Mucosa of rectum (tissue), 2 donors: ENCODE measurements around the gene KCNK1.

Experiments
- H3K27ac ChIP-seq, 2 donors: one replicate each; pipeline ENCODE4 v1.7.0; 2013; ENCODE audit warnings: inconsistent platforms in 2 of 2, low read depth in 2 of 2, low read length in 2 of 2
- H3K27me3 ChIP-seq, 2 donors: one replicate each; pipeline ENCODE4 v1.7.0; 2013; ENCODE audit warnings: low read length in 2 of 2; ENCODE audit not compliant: control insufficient read depth in 2 of 2, insufficient read depth in 2 of 2
- H3K36me3 ChIP-seq, 2 donors: one replicate each; pipeline ENCODE4 v1.7.0; 2013; ENCODE audit warnings: low read length in 2 of 2; ENCODE audit not compliant: control insufficient read depth in 2 of 2, insufficient read depth in 2 of 2
- H3K4me1 ChIP-seq, 2 donors: one replicate each; pipeline ENCODE4 v1.7.0; 2013; ENCODE audit warnings: low read length in 2 of 2, mild to moderate bottlenecking in 1 of 2; ENCODE audit not compliant: control insufficient read depth in 2 of 2, insufficient read depth in 2 of 2
- H3K4me3 ChIP-seq, 2 donors: one replicate each; pipeline ENCODE4 v1.7.0; 2013; ENCODE audit warnings: low read length in 2 of 2
- H3K9ac ChIP-seq, 2 donors: one replicate each; pipeline ENCODE4 v1.7.0; 2013; ENCODE audit warnings: low read length in 2 of 2, low read depth in 1 of 2, mild to moderate bottlenecking in 1 of 2
- H3K9me3 ChIP-seq, 2 donors: one replicate each; pipeline ENCODE4 v1.7.0; 2013; ENCODE audit warnings: low read length in 2 of 2; ENCODE audit not compliant: control insufficient read depth in 2 of 2
- donor health status: healthy.
- donor health status: Normal muscosa, but diverticular disease.

KCNK1 gene

DNA sequence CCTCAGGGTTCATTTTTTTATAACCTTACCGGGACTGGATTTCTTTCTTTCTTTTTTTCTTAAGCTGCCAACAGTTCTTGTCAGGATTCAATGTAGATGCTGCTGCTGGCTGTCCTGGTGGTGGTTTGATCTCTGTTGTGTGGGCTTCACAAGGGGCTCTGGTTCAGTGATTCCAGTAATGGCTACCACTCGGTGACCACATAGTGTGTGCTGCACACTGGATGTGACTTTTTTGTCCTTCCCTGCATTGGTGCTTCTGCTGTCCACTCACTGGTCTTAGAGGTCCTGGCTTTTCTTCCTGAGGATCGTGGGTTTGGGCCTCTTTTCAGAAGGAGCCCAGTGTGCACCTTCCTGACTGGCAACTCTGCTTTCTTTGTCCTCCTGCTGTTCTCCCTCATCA is 18.5 kb downstream of the KCNK1 start:
- no peak overlapping the region for H3K9ac ChIP-seq
- H3K27ac ChIP-seq = no peak overlapping the region
- H3K4me3 ChIP-seq = no peak overlapping the region
- peaks cover 6 to 7% of the 10 kb centered on the region in 2 donors for H3K36me3 ChIP-seq
- no peaks in the 10 kb centered on the region for H3K4me1 ChIP-seq
- no peaks in the 10 kb centered on the region for H3K27me3 ChIP-seq
- H3K9me3 ChIP-seq = no peaks in the 10 kb centered on the region

- H3K9ac ChIP-seq = no peak overlapping the region
- H3K9me3 ChIP-seq = no peaks in the 10 kb centered on the region
- H3K36me3 ChIP-seq = peaks cover 4 to 6% of the 10 kb centered on the region in 2 donors
Measured at GRCh38 chr1:233635765-233636502, 22.0 kb downstream of the KCNK1 start.

DNA sequence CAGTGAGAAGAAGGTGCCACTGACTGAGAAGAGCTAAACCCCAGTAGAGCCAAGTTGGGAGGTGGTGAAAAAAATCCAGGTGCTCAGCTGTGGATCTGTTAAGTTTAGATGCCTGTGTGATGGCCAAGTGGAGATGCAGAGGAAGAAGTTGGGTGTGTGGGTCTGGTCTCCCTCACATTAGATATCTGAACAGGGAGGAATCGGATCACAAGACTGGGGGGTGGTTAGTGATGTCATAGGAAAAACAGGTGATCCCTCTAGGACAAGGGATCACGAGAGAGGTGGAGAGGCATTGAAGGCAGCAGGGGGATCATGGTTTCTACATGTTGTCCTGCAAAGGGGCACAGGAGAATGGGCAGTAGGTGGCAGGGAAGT is 22.6 kb downstream of the KCNK1 start:
- H3K4me1 ChIP-seq = no peaks in the 10 kb centered on the region
- no peaks in the 10 kb centered on the region for H3K9me3 ChIP-seq
- H3K4me3 ChIP-seq = no peak overlapping the region
- no peak overlapping the region for H3K9ac ChIP-seq
- H3K27ac ChIP-seq = no peak overlapping the region
- peaks cover 0 to 4% of the 10 kb centered on the region in 2 donors for H3K36me3 ChIP-seq
- no peaks in the 10 kb centered on the region for H3K27me3 ChIP-seq

More at GRCh38 chr1:233635765-233636502, 22.0 kb downstream of the KCNK1 start:
- Histone ChIP-seq H3K4me1 (no peaks in the 10 kb centered on the region), H3K27ac (no peak overlapping the region), H3K27me3 (no peaks in the 10 kb centered on the region), H3K4me3 (no peak overlapping the region)

- Histone ChIP-seq H3K4me3 (no peak overlapping the region), H3K27me3 (no peaks in the 10 kb centered on the region), H3K27ac (no peak overlapping the region), H3K36me3 (peaks cover 0 to 2% of the 10 kb centered on the region in 2 donors), H3K9ac (no peak overlapping the region), H3K9me3 (no peaks in the 10 kb centered on the region), H3K4me1 (no peaks in the 10 kb centered on the region)
Measured at GRCh38 chr1:233638513-233638912, 24.6 kb downstream of the KCNK1 start.

DNA sequence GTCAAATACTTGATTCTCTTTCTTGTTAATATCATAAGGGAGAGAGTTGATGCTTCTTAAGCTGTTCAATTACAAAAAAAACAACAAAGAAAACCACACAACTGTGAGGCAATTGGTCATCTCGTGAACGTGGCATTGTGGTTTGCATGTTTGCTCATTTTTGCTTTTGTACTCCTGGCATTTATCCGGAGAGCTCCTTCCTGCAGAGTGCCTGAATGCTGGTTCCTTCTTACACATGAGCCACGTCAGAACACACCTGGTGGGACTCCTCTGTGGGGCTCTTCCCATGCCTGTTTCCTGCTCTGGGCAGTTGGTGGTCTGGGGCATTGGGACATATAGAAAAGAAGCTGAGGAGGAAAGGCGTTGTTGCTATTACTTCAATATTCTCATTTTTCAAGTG is 25.7 kb downstream of the KCNK1 start:
- Histone ChIP-seq H3K4me3 (no peak overlapping the region), H3K27me3 (no peaks in the 10 kb centered on the region), H3K27ac (no peak overlapping the region)

DNA sequence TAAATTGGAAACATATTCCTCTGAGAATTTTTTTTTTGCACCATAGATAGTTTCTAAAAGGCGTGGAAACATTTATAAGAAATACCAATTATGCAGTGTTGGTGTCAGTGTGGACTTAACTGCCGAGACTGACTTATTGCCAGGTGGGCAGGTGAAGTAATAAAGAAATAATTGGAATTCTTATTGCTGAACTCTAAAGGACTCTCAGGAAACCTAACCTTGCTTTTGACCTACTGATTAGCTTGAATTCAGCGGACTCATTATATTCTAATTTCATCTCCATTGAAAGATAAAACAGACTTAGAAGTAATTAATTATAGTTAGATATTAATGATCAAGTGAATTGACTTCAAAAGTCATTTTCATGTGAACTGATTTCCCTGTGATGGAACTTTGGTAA is 26.3 kb downstream of the KCNK1 start:
- Histone ChIP-seq H3K9me3 (no peaks in the 10 kb centered on the region), H3K36me3 (peaks cover 0 to 2% of the 10 kb centered on the region in 2 donors), H3K27ac (no peak overlapping the region), H3K4me3 (no peak overlapping the region), H3K27me3 (no peaks in the 10 kb centered on the region), H3K9ac (no peak overlapping the region), H3K4me1 (no peaks in the 10 kb centered on the region)

More for the DNA sequence above, 25.7 kb downstream of the KCNK1 start:
- peaks cover 0 to 2% of the 10 kb centered on the region in 2 donors for H3K36me3 ChIP-seq
- H3K9ac ChIP-seq = no peak overlapping the region
- no peaks in the 10 kb centered on the region for H3K9me3 ChIP-seq
- H3K4me1 ChIP-seq = no peaks in the 10 kb centered on the region

DNA sequence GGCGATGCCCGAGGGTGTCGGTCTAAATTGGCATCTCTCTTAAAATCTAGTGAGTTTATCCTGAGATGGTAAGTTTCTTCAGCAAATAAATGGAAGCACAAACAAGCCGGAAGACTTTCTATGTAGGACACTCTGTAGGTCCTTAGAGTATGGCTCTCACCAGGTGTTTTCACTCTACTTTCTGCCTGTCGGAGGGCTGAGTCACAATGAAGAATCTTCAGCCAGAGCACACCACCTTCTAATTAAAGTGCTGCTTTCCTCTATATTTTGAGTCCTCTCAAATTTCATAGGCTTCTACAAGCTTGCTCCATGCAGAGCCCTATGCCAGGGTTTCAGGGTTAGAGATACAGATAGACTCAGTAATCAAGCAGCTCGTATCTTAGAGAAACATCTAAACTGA is 27.1 kb downstream of the KCNK1 start:
- no peak overlapping the region for H3K27ac ChIP-seq
- no peaks in the 10 kb centered on the region for H3K4me1 ChIP-seq
- no peaks in the 10 kb centered on the region for H3K27me3 ChIP-seq
- H3K9ac ChIP-seq = no peak overlapping the region
- H3K9me3 ChIP-seq = no peaks in the 10 kb centered on the region
- H3K4me3 ChIP-seq = no peak overlapping the region
- H3K36me3 ChIP-seq = peaks cover 0 to 2% of the 10 kb centered on the region in 2 donors

GRCh38 chr1:233647073-233647472 is 33.2 kb downstream of the KCNK1 start:
- H3K9ac ChIP-seq = no peak overlapping the region
- H3K4me1 ChIP-seq = no peaks in the 10 kb centered on the region
- H3K27ac ChIP-seq = no peak overlapping the region
- no peak overlapping the region for H3K4me3 ChIP-seq
- no peaks in the 10 kb centered on the region for H3K9me3 ChIP-seq
- H3K36me3 ChIP-seq = peaks cover 0 to 2% of the 10 kb centered on the region in 2 donors
- no peaks in the 10 kb centered on the region for H3K27me3 ChIP-seq

GRCh38 chr1:233647636-233648035 is 33.7 kb downstream of the KCNK1 start:
- peaks cover 0 to 3% of the 10 kb centered on the region in 2 donors for H3K36me3 ChIP-seq
- no peaks in the 10 kb centered on the region for H3K27me3 ChIP-seq
- H3K9ac ChIP-seq = no peak overlapping the region
- no peaks in the 10 kb centered on the region for H3K9me3 ChIP-seq
- H3K27ac ChIP-seq = no peak overlapping the region
- H3K4me1 ChIP-seq = no peaks in the 10 kb centered on the region
- H3K4me3 ChIP-seq = no peak overlapping the region

- H3K4me3 ChIP-seq = no peak overlapping the region
- peaks cover 5 to 8% of the 10 kb centered on the region in 2 donors for H3K4me1 ChIP-seq
- H3K9me3 ChIP-seq = no peaks in the 10 kb centered on the region
- H3K9ac ChIP-seq = no peak overlapping the region
- peaks cover 0 to 5% of the 10 kb centered on the region in 2 donors for H3K36me3 ChIP-seq
- H3K27me3 ChIP-seq = no peaks in the 10 kb centered on the region
- no peak overlapping the region for H3K27ac ChIP-seq
Measured at GRCh38 chr1:233651061-233651460, 37.2 kb downstream of the KCNK1 start.
